Lower lobe of right lung (tissue), 2 donors: ENCODE results near the gene TCEAL5. TPM values are rescaled to one million over a fixed set of nuclear protein-coding genes. Genes with fewer than 3 reads are reported as not detected.
A peak's percentile ranks its signal among the peaks of the same experiment; 100 is the strongest.
"Not testable (repeated sequence)": the region's sequence is repeated elsewhere in the genome, so short reads cannot be mapped to it uniquely, and the experiment has no call there.

Source experiments
- ATAC-seq, 2 donors: fragments of 200-7000 bp; cut with Tn5 transposase; one replicate each; pipeline ENCODE4 v1.9.1; 2020 to 2022; ENCODE audit warnings: mild to moderate bottlenecking in 2 of 2, moderate library complexity in 2 of 2
- DNase-seq: peaks from one replicate; pipeline ENCODE4 v3.0.0-alpha.2; 2020
- H3K27ac ChIP-seq: fragments of 200-600 bp; one replicate; pipeline ENCODE4 v1.8.0; 2022
- H3K27me3 ChIP-seq: fragments of 200-600 bp; one replicate; pipeline ENCODE4 v1.8.0; 2022; ENCODE audit warnings: low read depth
- H3K36me3 ChIP-seq: fragments of 200-600 bp; one replicate; pipeline ENCODE4 v1.8.0; 2022; ENCODE audit warnings: mild to moderate bottlenecking
- H3K4me1 ChIP-seq: fragments of 200-600 bp; one replicate; pipeline ENCODE4 v1.8.0; 2022
- H3K4me3 ChIP-seq: fragments of 200-600 bp; one replicate; pipeline ENCODE4 v1.8.0; 2022; ENCODE audit warnings: mild to moderate bottlenecking
- H3K9me3 ChIP-seq: fragments of 200-600 bp; one replicate; pipeline ENCODE4 v1.8.0; 2022
- CTCF ChIP-seq: fragments of 200-600 bp; IDR thresholded peaks from one replicate; pipeline ENCODE4 v1.8.0; 2022; ENCODE audit warnings: antibody characterized with exemption, mild to moderate bottlenecking
- intact Hi-C: fragments of 100-400 bp; cut with DNase I; formaldehyde crosslinking; loops from one replicate; pipeline ENCODE4 v1.11.0; 2022
- total RNA-seq: library from RNA; stranded (reverse); fragmentation: NEBNext Ultra II Directional; extraction: Animal tissue kit (Norgen Biotek cat#: 25700); gene quantifications from one replicate; pipeline ENCODE4 v1.2.1, GENCODE V29; 2021
- donor health status: DM: no; HTN: yes; CAD: no; lungs with severe emphysema.

TCEAL5 gene
- total RNA-seq, 1 donor from 2014 or later: not detected

DNA sequence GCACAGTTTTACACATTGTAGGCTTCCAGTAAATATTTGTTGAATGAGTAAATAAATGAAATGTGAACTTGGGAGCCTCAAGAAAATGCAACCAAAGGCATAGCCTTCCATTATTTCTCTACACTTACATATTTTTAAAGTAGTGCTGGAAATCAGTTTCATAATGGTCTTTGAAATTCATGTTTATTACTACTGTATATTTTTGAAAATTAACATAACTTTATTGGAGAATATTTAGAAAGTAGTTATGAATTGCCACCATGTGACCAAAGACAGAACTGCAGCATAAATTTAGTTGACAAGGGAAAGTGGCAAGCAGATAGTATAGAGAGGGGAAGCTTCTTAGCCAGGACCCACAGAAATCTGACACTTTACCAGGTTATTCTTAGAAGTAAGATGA, 28.0 kb downstream of the TCEAL5 start:
- H3K36me3 ChIP-seq: no peaks in the 10 kb centered on the region
- no peak overlapping the region for H3K4me3 ChIP-seq
- intact Hi-C loops: no loop called here
- H3K27me3 ChIP-seq: no peaks in the 10 kb centered on the region
- TF ChIP-seq CTCF: peak; percentile 39
- no peaks in the 10 kb centered on the region for H3K9me3 ChIP-seq
- ATAC-seq: no peak
- no peak for DNase-seq
- no peak overlapping the region for H3K27ac ChIP-seq
- H3K4me1 ChIP-seq: no peaks in the 10 kb centered on the region

DNA sequence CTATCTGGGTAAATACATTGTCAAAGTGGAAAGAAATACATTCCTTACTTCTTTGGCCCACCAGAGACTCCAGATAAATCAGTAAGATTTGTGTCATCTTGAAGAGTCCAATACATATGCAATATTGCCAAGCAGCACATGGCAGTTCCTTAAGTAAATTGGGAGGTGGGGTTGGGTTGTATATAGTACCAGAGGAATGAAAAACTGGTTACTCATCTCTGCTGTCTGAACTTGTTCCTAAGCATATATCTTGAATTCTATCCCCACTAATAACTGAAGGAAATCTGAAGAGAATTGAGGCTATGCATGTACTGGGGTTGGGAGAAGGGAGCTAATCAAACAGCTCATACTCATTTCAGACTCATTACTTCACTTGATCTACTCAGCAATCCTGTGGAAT, 36.4 kb downstream of the TCEAL5 start:
- Histone ChIP-seq H3K4me3 (no peak overlapping the region), H3K27me3 (no peaks in the 10 kb centered on the region), H3K4me1 (no peaks in the 10 kb centered on the region), H3K36me3 (no peaks in the 10 kb centered on the region), H3K27ac (no peak overlapping the region), H3K9me3 (no peaks in the 10 kb centered on the region)
- intact Hi-C loops: no loop called here
- ATAC-seq (no peak), DNase-seq (no peak)
- TF ChIP-seq CTCF: no peak

- H3K4me3 ChIP-seq: no peak overlapping the region
- H3K9me3 ChIP-seq: no peaks in the 10 kb centered on the region
- intact Hi-C loops: no loop called here
- H3K36me3 ChIP-seq: no peaks in the 10 kb centered on the region
- ATAC-seq (no peak), DNase-seq (no peak)
- no peak overlapping the region for H3K27ac ChIP-seq
- no peak for TF ChIP-seq CTCF
- no peaks in the 10 kb centered on the region for H3K27me3 ChIP-seq
- no peaks in the 10 kb centered on the region for H3K4me1 ChIP-seq
Measured at GRCh38 chrX:103236296-103236695, 40.3 kb downstream of the TCEAL5 start.

DNA sequence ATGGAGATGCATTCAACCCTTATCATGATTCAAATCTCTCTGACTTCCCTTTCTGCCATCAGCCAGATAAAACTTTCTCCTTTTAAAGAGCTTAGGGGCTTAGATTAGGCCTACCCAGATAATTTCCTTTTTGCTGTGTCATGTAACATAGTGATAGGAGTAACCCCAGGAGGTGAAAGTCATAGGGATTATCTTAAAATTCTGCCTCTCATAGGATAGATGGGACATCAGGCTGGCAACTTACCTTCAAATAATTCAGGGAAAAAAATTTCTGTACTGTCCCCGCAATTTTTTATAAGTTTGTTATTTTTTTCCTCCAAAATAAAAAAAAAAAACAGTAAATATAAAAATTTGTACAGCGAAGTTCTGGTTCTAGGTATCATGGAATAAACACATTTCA, 40.9 kb downstream of the TCEAL5 start:
- intact Hi-C loops: not testable (repeated sequence)

GRCh38 chrX:103234869-103235268, 41.7 kb downstream of the TCEAL5 start:
- intact Hi-C loops: no loop called here
- DNase-seq: no peak
- Histone ChIP-seq H3K9me3 (no peaks in the 10 kb centered on the region), H3K36me3 (no peaks in the 10 kb centered on the region), H3K27ac (no peak overlapping the region), H3K4me1 (no peaks in the 10 kb centered on the region), H3K27me3 (no peaks in the 10 kb centered on the region), H3K4me3 (no peak overlapping the region)
- no peak for ATAC-seq
- TF ChIP-seq CTCF: no peak

More for the DNA sequence above, 40.9 kb downstream of the TCEAL5 start:
- not testable (repeated sequence) for H3K4me3 ChIP-seq, ATAC-seq, H3K9me3 ChIP-seq, DNase-seq, H3K4me1 ChIP-seq, H3K36me3 ChIP-seq, H3K27ac ChIP-seq, H3K27me3 ChIP-seq

- Histone ChIP-seq H3K4me1 (no peaks in the 10 kb centered on the region), H3K36me3 (no peaks in the 10 kb centered on the region), H3K4me3 (no peak overlapping the region), H3K27me3 (no peaks in the 10 kb centered on the region), H3K27ac (no peak overlapping the region), H3K9me3 (no peaks in the 10 kb centered on the region)
- intact Hi-C loops: no loop called here
- DNase-seq (no peak), ATAC-seq (no peak)
- no peak for TF ChIP-seq CTCF
Measured at GRCh38 chrX:103233263-103233662, 43.3 kb downstream of the TCEAL5 start.

DNA sequence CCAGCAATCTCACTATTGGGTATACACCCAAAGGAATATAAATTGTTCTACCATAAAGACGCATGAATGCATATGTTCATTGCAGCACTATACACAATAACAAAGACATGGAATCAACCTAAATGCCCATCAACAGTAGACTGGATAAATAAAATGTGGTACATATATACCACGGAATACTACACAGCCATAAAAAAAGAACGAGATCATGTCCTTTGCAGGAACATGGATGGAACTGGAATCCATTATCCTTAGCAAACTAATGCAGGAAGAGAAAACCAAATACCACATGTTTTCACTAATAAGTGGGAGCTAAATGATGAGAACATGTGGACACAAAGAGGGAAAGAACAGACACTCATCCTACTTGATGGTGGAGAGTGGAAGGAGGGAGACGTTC, 50.6 kb downstream of the TCEAL5 start:
- H3K27me3 ChIP-seq, ATAC-seq, intact Hi-C loops, DNase-seq, H3K4me1 ChIP-seq, H3K27ac ChIP-seq, H3K36me3 ChIP-seq, H3K4me3 ChIP-seq, H3K9me3 ChIP-seq: not testable (repeated sequence)
